HG03571 (cell line): Measurements from ENCODE around the gene CD300H.
"Not testable (repeated sequence)": the region's sequence is repeated elsewhere in the genome, so short reads cannot be mapped to it uniquely, and the experiment has no call there.

Experiments
- ATAC-seq: cut with Tn5 transposase; IDR thresholded peaks from one replicate; pipeline ENCODE4 v1.9.1; 2021; ENCODE audit not compliant: unreplicated experiment

CD300H gene

GRCh38 chr17:74585711-74586110 is 18.4 kb upstream of the CD300H start:
- ATAC-seq, result no peak

- no peak for ATAC-seq
Observed at GRCh38 chr17:74584292-74585060, 17.2 kb upstream of the CD300H start.

GRCh38 chr17:74582633-74583032 is 15.3 kb upstream of the CD300H start:
- ATAC-seq, result no peak

- no peak for ATAC-seq
Observed at GRCh38 chr17:74579900-74580299, 12.6 kb upstream of the CD300H start.

- no peak for ATAC-seq
Observed at GRCh38 chr17:74578979-74579378, 11.7 kb upstream of the CD300H start.

- no peak for ATAC-seq
Observed at GRCh38 chr17:74574489-74575142, 7.3 kb upstream of the CD300H start.

GRCh38 chr17:74573635-74574034 is 6.3 kb upstream of the CD300H start:
- not testable (repeated sequence) for ATAC-seq

GRCh38 chr17:74573169-74573568 is 5.9 kb upstream of the CD300H start:
- no peak for ATAC-seq

GRCh38 chr17:74571621-74572270 is 4.4 kb upstream of the CD300H start:
- no peak for ATAC-seq

GRCh38 chr17:74569020-74570003 is 2.0 kb upstream of the CD300H start:
- no peak for ATAC-seq

- no peak for ATAC-seq
Observed at GRCh38 chr17:74568106-74568873, 981 bp upstream of the CD300H start.

GRCh38 chr17:74566132-74566753 is 1.1 kb downstream of the CD300H start:
- ATAC-seq, result no peak

GRCh38 chr17:74565126-74565525 is 2.2 kb downstream of the CD300H start:
- no peak for ATAC-seq

GRCh38 chr17:74563358-74563757 is 4.0 kb downstream of the CD300H start:
- ATAC-seq, result no peak

GRCh38 chr17:74561586-74561985 is 5.7 kb downstream of the CD300H start:
- no peak for ATAC-seq

- no peak for ATAC-seq
Observed at GRCh38 chr17:74558882-74559519, 8.3 kb downstream of the CD300H start.

- not testable (repeated sequence) for ATAC-seq
Observed at GRCh38 chr17:74558402-74558801, 8.9 kb downstream of the CD300H start.

GRCh38 chr17:74555427-74555940 is 11.8 kb downstream of the CD300H start:
- ATAC-seq, result no peak

GRCh38 chr17:74554909-74555308 is 12.4 kb downstream of the CD300H start:
- no peak for ATAC-seq
